IMR-90 (cell line): ENCODE measurements around the gene DGKH. TPM values are rescaled to one million over a fixed set of nuclear protein-coding genes. Genes with fewer than 3 reads are reported as not detected.

Source experiments
- ATAC-seq: fragments of 200-7000 bp; cut with Tn5 transposase; 2 replicates; pipeline ENCODE4 v1.9.1; 2020; ENCODE audit warnings: low read depth, mild to moderate bottlenecking, moderate library complexity
- BruUV-seq: library from RNA; stranded (reverse); fragments of 400-500 nt; replicated peaks from 2 replicates; lab custom pipeline; 2021; lab: Mats Ljungman, UMichigan
- CTCF ChIA-PET: fragments of 300-600 bp; formaldehyde crosslinking; extraction: SDS; loops from one replicate; lab custom pipeline; 2021; ENCODE audit warnings: antibody characterized with exemption; lab: Yijun Ruan, JAX
- POLR2A ChIA-PET: fragments of 300-600 bp; sonication (Branson Sonifier 250); formaldehyde crosslinking; loops from one replicate; lab custom pipeline; 2022; ENCODE audit warnings: antibody characterized with exemption; ENCODE audit not compliant: unreplicated experiment; lab: Charles Lee
- DNase-seq: peaks from one replicate; pipeline ENCODE4 v3.0.0; 2013
- H2AFZ ChIP-seq: replicated peaks from 2 replicates; pipeline ENCODE3; 2013; ENCODE audit warnings: low read length, mild to moderate bottlenecking; ENCODE audit not compliant: poor library complexity
- H2AK5ac ChIP-seq: 2 replicates; pipeline ENCODE4 v1.6.1; 2013; ENCODE audit warnings: low read depth, low read length, inconsistent platforms
- H2AK9ac ChIP-seq: replicated peaks from 2 replicates; pipeline ENCODE3; 2013; ENCODE audit warnings: mild to moderate bottlenecking, low read depth, low read length, moderate library complexity; ENCODE audit not compliant: poor library complexity
- H2BK120ac ChIP-seq: 2 replicates; pipeline ENCODE4 v1.6.1; 2013; ENCODE audit warnings: low read depth, low read length, inconsistent platforms
- H2BK15ac ChIP-seq: 3 replicates; pipeline ENCODE4 v1.6.1; 2013; ENCODE audit warnings: low read depth, low read length, inconsistent platforms
- H2BK20ac ChIP-seq: 2 replicates; pipeline ENCODE4 v1.6.1; 2013; ENCODE audit warnings: low read depth, mild to moderate bottlenecking, inconsistent platforms, low read length, moderate library complexity
- H2BK5ac ChIP-seq: 2 replicates; pipeline ENCODE4 v1.6.1; 2013; ENCODE audit warnings: mild to moderate bottlenecking, low read depth, low read length, inconsistent platforms; ENCODE audit not compliant: poor library complexity, severe bottlenecking
- H3K14ac ChIP-seq: replicated peaks from 2 replicates; pipeline ENCODE4 v1.6.1; 2013; ENCODE audit warnings: low read depth, low read length, inconsistent platforms
- H3K18ac ChIP-seq: 2 replicates; pipeline ENCODE4 v1.6.1; 2013; ENCODE audit warnings: low read depth, low read length, control low read depth
- H3K23ac ChIP-seq: 2 replicates; pipeline ENCODE4 v1.6.1; 2013; ENCODE audit warnings: low read depth, low read length, inconsistent platforms
- H3K27ac ChIP-seq: 2 replicates; pipeline ENCODE4 v1.5.1; 2013; ENCODE audit warnings: mild to moderate bottlenecking, control low read depth, low read length; ENCODE audit not compliant: insufficient read depth
- H3K27me3 ChIP-seq: 2 replicates; pipeline ENCODE4 v1.6.1; 2013; ENCODE audit warnings: low read length; ENCODE audit not compliant: control insufficient read depth, insufficient read depth
- H3K36me3 ChIP-seq: 2 replicates; pipeline ENCODE4 v1.6.1; 2013; ENCODE audit warnings: low read length, mixed read lengths; ENCODE audit not compliant: control insufficient read depth, insufficient read depth
- H3K4ac ChIP-seq: 2 replicates; pipeline ENCODE4 v1.6.1; 2013; ENCODE audit warnings: low read depth, low read length, inconsistent platforms
- H3K4me1 ChIP-seq: 2 replicates; pipeline ENCODE4 v1.6.1; 2013; ENCODE audit warnings: low read length, mixed read lengths; ENCODE audit not compliant: control insufficient read depth, insufficient read depth
- H3K4me2 ChIP-seq: 2 replicates; pipeline ENCODE4 v1.6.1; 2013; ENCODE audit warnings: low read depth, mild to moderate bottlenecking, control low read depth, low read length, moderate library complexity
- H3K4me3 ChIP-seq: 2 replicates; pipeline ENCODE4 v1.5.1; 2013; ENCODE audit warnings: low read depth, mild to moderate bottlenecking, control low read depth, low read length, moderate library complexity; ENCODE audit not compliant: insufficient read depth
- H3K56ac ChIP-seq: 2 replicates; pipeline ENCODE4 v1.6.1; 2013; ENCODE audit warnings: low read length, inconsistent platforms; ENCODE audit not compliant: insufficient read depth; ENCODE audit errors: extremely low read depth
- H3K79me1 ChIP-seq, 2 experiments: 2 replicates each; pipeline ENCODE4 v1.6.1; 2013; ENCODE audit warnings: low read length in 2 of 2, inconsistent platforms in 1 of 2, low read depth in 1 of 2
- H3K9ac ChIP-seq: 2 replicates; pipeline ENCODE4 v1.6.1; 2013; ENCODE audit warnings: low read depth, low read length, control low read depth
- H3K9me1 ChIP-seq: 2 replicates; pipeline ENCODE4 v1.6.1; 2013; ENCODE audit warnings: low read length, inconsistent platforms; ENCODE audit not compliant: insufficient read depth
- H3K9me3 ChIP-seq: 2 replicates; pipeline ENCODE4 v1.6.1; 2013; ENCODE audit warnings: low read length; ENCODE audit not compliant: control insufficient read depth, insufficient read depth
- H4K20me1 ChIP-seq: 2 replicates; pipeline ENCODE4 v1.6.1; 2013; ENCODE audit warnings: low read length, inconsistent platforms; ENCODE audit not compliant: insufficient read depth
- H4K5ac ChIP-seq: 2 replicates; pipeline ENCODE4 v1.6.1; 2013; ENCODE audit warnings: mild to moderate bottlenecking, low read depth, low read length, control low read depth
- H4K8ac ChIP-seq, 2 experiments: 2 replicates each; pipeline ENCODE4 v1.6.1; 2013; ENCODE audit warnings: low read depth in 2 of 2, low read length in 2 of 2, control low read depth in 1 of 2, inconsistent platforms in 1 of 2
- H4K91ac ChIP-seq: 2 replicates; pipeline ENCODE4 v1.6.1; 2013; ENCODE audit warnings: low read depth, low read length, inconsistent platforms; ENCODE audit not compliant: insufficient read depth
- CEBPB ChIP-seq: IDR thresholded peaks from 2 replicates; pipeline ENCODE4 v1.6.1; 2012; ENCODE audit warnings: low read depth, low read length, improper control_type of control experiment
- ELK1 ChIP-seq: fragments of 150-350 bp; IDR thresholded peaks from 2 replicates; pipeline ENCODE4 v1.6.1; 2016; ENCODE audit warnings: low read depth, mild to moderate bottlenecking, low read length, moderate library complexity, borderline replicate concordance
- FOS ChIP-seq: fragments of 150-350 bp; IDR thresholded peaks from 2 replicates; pipeline ENCODE4 v1.6.1; 2016; ENCODE audit warnings: low read depth, low read length
- MAFK ChIP-seq: IDR thresholded peaks from 2 replicates; pipeline ENCODE4 v1.6.1; 2012; ENCODE audit warnings: low read depth, low read length, improper control_type of control experiment
- MAZ ChIP-seq: IDR thresholded peaks from 2 replicates; pipeline ENCODE4 v1.6.1; 2012; ENCODE audit warnings: low read depth, mild to moderate bottlenecking, low read length, improper control_type of control experiment, moderate library complexity, borderline replicate concordance
- NFE2L2 ChIP-seq: fragments of 150-350 bp; IDR thresholded peaks from 2 replicates; pipeline ENCODE4 v1.6.1; 2016; ENCODE audit warnings: low read depth, mild to moderate bottlenecking, low read length
- POLR2A ChIP-seq: IDR thresholded peaks from 2 replicates; pipeline ENCODE4 v1.6.1; 2012; ENCODE audit warnings: mild to moderate bottlenecking, low read depth, low read length
- RAD21 ChIP-seq: IDR thresholded peaks from 2 replicates; pipeline ENCODE4 v1.6.1; 2012; ENCODE audit warnings: low read length, improper control_type of control experiment
- RCOR1 ChIP-seq: IDR thresholded peaks from 2 replicates; pipeline ENCODE4 v1.6.1; 2012; ENCODE audit warnings: mild to moderate bottlenecking, low read length, improper control_type of control experiment; ENCODE audit not compliant: insufficient replicate concordance
- RFX5 ChIP-seq: IDR thresholded peaks from 2 replicates; pipeline ENCODE4 v1.8.0; 2012; ENCODE audit warnings: low read depth, mild to moderate bottlenecking, low read length, moderate library complexity
- SMC3 ChIP-seq: fragments of 150-350 bp; IDR thresholded peaks from 2 replicates; pipeline ENCODE4 v1.6.1; 2016; ENCODE audit warnings: low read depth, mild to moderate bottlenecking, antibody characterized with exemption, low read length, moderate library complexity
- WGBS, 2 experiments: methylation state at CpG; one replicate each; pipeline versions ENCODE4 v1.1.5 to v1.1.7; 2013; ENCODE audit warnings: missing lambda C conversion rate in 2 of 2; ENCODE audit not compliant: insufficient read length in 1 of 2; ENCODE audit errors: extremely low coverage in 2 of 2; 5-methylcytosine and 5-hydroxymethylcytosine counted together
- dilution Hi-C: fragments of 300-500 bp; cut with HindIII; formaldehyde crosslinking; loops from one replicate; pipeline ENCODE4 v1.14.3; 2018; ENCODE audit warnings: low sequenced_read_pairs; ENCODE audit not compliant: unreplicated experiment
- in situ Hi-C: fragments of 300-500 bp; cut with MboI; formaldehyde crosslinking; loops from 3 replicates; pipeline ENCODE4 v1.14.3; 2019; ENCODE audit warnings: low sequenced_read_pairs, inconsistent platforms, mixed read lengths
- intact Hi-C: fragments of 100-400 bp; cut with micrococcal nuclease; formaldehyde crosslinking; loops from 2 replicates; pipeline ENCODE4 v1.10.0; 2022
- polyA plus RNA-seq, 3 experiments: library from polyadenylated mRNA; depleted of rRNA; stranded (reverse); fragments of >200 nt; gene quantifications; 2 replicates each; pipeline ENCODE4 v1.2.3, GENCODE V29; 2012; ENCODE audit warnings: low replicate concordance in 1 of 3
- total RNA-seq: library from RNA; depleted of rRNA; stranded (reverse); fragments of >200 nt; gene quantifications from 2 replicates; pipeline ENCODE4 v1.2.3, GENCODE V29; 2012

The DGKH gene
- total and polyA plus RNA-seq, 2 of the 4 experiments (the other 2 are of a cell fraction) = 2.0 to 13.4 TPM

DNA sequence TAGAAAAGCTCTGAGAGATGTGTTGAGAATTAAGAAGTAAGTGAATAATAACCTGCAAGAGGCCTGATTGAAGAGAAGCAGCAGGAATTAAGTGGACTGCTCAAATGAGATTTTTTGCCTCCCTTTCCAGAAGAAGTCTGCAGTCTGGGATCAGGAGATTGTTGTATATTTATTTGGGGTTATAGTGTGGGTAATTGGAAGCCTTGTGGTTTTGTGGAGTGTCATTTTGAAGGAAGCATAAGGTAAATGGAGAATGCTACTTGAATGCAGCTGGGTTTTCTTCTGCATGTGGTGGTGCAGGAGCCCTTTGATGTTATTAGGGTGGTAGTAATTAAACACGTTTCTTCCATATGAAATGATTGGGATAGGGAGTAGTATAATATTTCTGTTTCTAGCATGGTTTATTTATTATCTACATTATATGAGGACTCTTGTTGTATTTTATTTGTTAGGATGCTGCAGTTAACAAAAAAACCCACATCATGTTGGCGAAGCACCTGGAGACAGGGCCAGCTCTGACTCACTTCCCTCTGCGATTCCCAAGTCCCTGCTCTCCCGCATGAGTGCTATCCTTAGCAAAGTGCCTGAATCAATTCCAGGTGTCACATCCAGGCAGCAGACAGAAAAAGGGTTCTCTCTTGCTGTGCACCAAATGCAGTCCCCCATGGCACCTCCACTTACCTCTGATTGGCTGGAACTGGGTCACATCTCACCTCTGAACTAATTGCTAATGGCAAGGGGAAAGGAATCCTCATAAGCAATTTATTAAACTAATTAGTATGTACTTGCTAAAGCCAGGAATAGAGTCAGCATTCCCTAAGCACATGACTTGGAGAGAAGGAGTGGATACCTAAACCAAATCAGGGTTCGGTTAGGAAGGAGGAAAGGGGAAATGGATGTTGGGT, 54.8 kb downstream of the DGKH start (continued):
- no peak for TF ChIP-seq RFX5
- TF ChIP-seq NFE2L2 = no peak

DNA sequence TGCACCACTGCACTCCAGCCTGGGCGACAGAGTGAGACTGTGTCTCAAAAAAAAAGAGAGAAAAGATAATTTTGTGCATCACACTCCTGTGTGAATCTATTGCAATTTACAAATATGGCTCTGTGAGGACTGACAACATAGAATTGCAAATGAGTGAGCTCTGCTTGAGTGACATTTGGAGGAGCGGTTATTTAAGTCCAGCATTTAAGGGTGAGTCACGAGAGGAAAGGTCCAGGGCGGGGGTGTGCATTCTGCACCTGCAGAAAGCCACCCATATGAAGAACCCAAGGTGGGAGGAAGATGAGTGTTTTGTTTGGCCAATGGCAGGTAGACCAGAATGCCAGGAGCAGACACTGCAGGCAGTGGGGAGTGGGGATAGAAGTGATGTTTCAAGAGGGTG, 58.5 kb downstream of the DGKH start:
- Histone ChIP-seq H2AK5ac (no peak overlapping the region), H4K91ac (no peak overlapping the region), H3K23ac (no peak overlapping the region), H3K14ac (no peak overlapping the region), H2BK15ac (no peak overlapping the region), H3K56ac (no peak overlapping the region), H2BK120ac (no peak overlapping the region), H4K20me1 (peaks cover 20% of the 10 kb centered on the region), H2AK9ac (no peak overlapping the region), H3K27me3 (no peaks in the 10 kb centered on the region), H3K4me1 (peaks cover 2% of the 10 kb centered on the region; the same call in 1 of the 2 replicates), H3K18ac (no peak overlapping the region), H3K79me1 (peaks cover 18 to 48% of the 10 kb centered on the region in 2 experiments), H3K4ac (no peak overlapping the region), H2AFZ (no peak overlapping the region), H3K9me1 (peaks cover 5% of the 10 kb centered on the region), H3K4me2 (no peak overlapping the region), H3K9me3 (peaks cover 3% of the 10 kb centered on the region; the same call in 1 of the 2 replicates), H2BK20ac (no peak overlapping the region), H4K5ac (no peak overlapping the region), H3K9ac (no peak overlapping the region), H2BK5ac (no peak overlapping the region), H3K36me3 (no peaks in the 10 kb centered on the region), H3K27ac (no peak overlapping the region), H3K4me3 (no peak overlapping the region), H4K8ac (no peak overlapping the region)
- TF ChIP-seq MAFK = no peak
- no peak for TF ChIP-seq MAZ
- no peak for TF ChIP-seq CEBPB
- TF ChIP-seq FOS = no peak
- no peak for TF ChIP-seq NFE2L2
- TF ChIP-seq ELK1 = no peak
- no peak for TF ChIP-seq POLR2A
- no peak for TF ChIP-seq RCOR1
- TF ChIP-seq SMC3 = no peak
- TF ChIP-seq RAD21 = no peak
- no peak for TF ChIP-seq RFX5
- no peak for DNase-seq
- ATAC-seq = no peak
- BruUV-seq = no TSS peak
- POLR2A ChIA-PET = no interaction called here
- WGBS, 2 experiments = 100% methylated on average over 3 of the region's 4 CpGs; no CpG with 5 or more reads in 1 of the 2 experiments
- dilution Hi-C loops (no loop called here), in situ Hi-C loops (loop anchor here (10.0 kb wide), 1 partner anchor 202 kb away; no protein-coding TSS in a partner anchor), intact Hi-C loops (loop anchor here (5.0 kb wide), 1 partner anchor 200 kb away; no protein-coding TSS in a partner anchor)
- CTCF ChIA-PET = no interaction called here
